GM18507 (cell line): ENCODE measurements around the gene CAV1.

Source experiments
- DNase-seq: peaks from one replicate; pipeline ENCODE4 v3.0.0; 2011; ENCODE audit warnings: low read depth; ENCODE audit not compliant: insufficient read length; ENCODE audit errors: extremely low spot score
- FAIRE-seq: peaks from 2 replicates; lab custom pipeline; 2011; peaks lifted over from hg19 to GRCh38; lab: Jason Lieb, UNC

CAV1 gene

GRCh38 chr7:116527521-116527920, 2.7 kb downstream of the CAV1 start:
- FAIRE-seq: no peak
- DNase-seq: no peak

DNA sequence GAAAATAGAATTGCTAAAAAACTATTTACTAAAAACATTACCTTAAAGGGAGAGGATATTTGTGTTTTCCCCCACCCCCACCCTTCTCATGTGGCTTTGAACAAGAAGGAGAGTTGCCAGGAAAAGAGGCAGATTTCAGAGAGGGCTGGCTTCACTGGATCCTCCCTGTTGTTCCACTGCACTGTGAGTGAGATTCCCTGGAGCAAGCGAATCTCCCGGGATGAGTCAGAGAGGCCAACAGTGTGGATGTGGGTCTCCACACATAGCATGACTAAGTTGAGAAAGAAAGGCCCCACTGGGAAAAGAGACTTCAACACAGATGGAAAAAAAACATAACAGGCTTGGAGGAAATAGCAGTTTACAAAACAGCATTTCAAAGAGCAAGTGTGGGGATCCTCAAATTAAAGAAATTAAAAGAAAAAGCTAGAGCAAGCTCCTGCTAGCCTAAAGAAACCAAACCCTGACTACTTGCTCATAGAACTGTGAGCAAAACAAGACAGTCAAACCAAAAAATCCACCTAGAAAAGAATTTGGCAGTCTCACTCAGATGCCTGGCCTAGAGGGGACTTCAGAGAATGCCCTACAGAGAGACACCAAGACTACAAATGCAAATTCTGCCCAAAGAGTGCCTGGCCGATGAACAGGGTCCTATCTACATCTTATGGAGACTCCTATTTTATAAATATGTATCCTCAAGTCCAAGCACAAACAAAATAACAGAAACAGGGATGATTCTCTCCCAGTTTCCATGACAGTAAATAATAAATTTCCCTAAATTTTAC, 3.4 kb downstream of the CAV1 start:
- DNase-seq: no peak
- FAIRE-seq: no peak

GRCh38 chr7:116529250-116529649, 4.4 kb downstream of the CAV1 start:
- no peak for FAIRE-seq
- DNase-seq: no peak

DNA sequence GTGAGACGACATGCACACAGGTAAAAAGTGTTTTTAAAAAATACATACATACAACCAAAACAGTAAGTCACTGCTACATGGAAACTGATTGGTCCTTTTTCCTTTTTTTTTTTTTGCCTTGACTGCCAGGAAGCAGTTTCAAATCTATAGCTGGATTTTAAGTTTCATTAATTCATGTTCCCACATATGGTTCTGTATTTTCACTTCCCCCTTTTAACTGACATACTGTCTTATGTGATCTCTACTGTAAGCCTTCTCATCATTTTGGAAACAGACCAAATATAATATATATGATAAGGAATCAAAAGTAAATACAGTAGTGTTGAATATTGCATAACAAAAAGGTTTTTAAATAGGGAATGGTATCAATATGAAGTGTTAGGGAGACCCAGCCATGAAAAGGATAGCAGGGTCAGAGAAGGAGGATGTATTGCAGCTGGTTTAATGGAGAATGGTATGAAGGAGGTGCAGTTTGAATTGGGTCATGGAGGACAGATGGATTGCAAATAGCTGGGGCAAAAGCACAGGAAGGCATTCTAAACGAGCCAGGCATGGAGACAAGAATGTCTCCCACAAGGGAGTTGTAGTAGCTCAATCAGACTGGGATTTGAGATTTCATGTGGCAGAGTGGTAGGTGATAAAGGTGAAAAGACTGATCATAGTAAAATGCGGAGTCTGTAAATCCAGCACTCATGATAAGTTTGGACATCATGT, 5.4 kb downstream of the CAV1 start:
- DNase-seq: no peak
- no peak for FAIRE-seq

GRCh38 chr7:116532102-116532688, 7.4 kb downstream of the CAV1 start:
- FAIRE-seq (no peak), DNase-seq (no peak)

DNA sequence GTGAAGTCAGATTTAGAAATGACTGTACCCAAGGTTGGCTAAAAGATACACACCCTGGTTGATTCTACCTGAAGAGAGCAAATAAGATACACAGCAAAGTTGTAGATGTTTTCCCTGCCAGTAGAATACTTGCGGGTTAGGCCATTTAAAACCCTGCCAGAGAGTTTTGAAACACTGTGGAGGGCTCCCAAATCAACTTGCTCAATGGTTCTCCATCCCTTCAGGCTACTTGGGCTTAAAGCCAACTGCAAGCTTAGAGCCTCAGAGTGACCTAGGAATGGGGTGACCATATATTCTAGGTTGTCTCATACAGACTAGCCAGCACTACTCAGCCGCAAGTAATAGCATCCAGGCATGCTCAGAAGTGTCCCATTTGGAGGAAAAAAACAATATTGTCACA, 10.0 kb downstream of the CAV1 start:
- FAIRE-seq (no peak), DNase-seq (no peak)

DNA sequence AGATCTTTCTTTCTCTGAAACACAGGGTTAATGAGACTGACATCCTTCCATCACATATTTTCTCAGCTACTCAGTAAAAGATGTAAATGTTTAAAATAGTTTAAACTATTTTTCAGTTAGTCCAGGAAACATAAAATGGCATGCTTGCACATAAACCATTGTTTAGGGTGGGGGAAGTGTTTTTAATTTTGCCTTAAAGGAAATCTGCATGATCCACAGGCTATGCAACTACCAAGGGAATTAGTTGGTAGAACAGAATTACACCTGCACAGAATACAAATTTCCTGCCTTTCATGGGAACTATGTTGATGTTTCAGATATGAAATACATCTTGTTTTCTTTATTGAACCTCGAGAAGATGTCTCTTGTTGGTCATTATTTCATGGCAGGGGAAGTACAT, 10.6 kb downstream of the CAV1 start:
- FAIRE-seq (no peak), DNase-seq (no peak)

- FAIRE-seq (no peak), DNase-seq (no peak)
Measured at GRCh38 chr7:116538138-116538537, 13.3 kb downstream of the CAV1 start.

DNA sequence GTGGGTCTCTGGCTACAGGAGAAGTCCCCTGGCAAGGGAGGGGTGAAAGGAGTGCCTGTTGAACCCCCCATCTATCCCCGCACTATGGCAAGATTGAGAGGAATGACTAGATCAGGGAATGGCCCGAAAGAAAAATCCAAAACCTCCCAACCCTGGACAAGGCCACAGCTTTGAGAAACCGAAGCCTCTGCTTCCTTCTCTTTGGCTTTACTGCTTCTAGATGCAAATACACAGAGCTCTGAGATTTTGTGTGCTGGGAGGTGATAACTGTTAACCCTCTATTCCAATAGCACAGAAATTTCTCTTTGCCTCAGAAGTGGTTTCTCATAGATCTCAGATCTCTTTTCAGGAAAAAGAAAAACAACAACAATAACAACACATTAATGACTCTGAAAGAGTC, 15.0 kb downstream of the CAV1 start:
- DNase-seq (no peak), FAIRE-seq (no peak)

GRCh38 chr7:116540743-116541142, 15.9 kb downstream of the CAV1 start:
- FAIRE-seq: no peak
- DNase-seq: no peak

DNA sequence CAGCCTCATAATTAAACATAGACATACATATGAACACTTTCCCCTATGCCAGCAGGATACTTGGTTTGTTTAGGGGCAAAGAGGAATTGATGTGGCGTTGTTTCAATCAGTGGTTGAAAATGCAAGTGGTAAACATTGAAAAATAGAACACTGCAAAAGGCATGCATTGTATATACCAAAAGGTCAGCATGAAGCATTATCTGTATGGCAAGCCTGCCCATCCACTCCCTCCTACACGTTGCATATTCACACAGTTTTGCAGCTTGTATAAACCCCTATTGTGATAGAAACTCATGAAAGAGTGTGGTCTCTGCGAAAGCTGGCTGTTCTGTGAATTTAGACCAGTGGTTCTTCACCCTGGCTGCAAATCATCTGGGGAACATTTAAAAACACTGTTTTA, 17.1 kb downstream of the CAV1 start:
- DNase-seq: no peak
- FAIRE-seq: no peak

DNA sequence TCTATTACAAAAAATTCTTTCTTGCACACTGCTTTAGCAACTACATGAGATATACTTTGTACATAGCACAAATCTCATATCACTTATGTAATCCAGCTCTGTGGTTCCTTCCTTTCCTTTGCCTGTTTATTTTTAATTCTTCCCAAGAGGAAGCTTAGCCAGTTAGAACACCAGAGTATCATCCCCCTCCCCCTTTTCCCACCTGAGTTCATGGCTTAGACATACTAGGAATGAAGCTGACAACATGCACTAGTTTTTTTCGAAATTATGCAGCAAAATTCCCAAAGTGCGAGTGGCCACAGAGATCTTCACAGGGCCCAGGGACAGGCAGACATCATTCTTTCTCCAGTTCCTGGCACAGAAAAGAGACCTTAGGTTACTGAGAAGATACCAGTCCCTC, 17.8 kb downstream of the CAV1 start:
- FAIRE-seq (no peak), DNase-seq (no peak)

DNA sequence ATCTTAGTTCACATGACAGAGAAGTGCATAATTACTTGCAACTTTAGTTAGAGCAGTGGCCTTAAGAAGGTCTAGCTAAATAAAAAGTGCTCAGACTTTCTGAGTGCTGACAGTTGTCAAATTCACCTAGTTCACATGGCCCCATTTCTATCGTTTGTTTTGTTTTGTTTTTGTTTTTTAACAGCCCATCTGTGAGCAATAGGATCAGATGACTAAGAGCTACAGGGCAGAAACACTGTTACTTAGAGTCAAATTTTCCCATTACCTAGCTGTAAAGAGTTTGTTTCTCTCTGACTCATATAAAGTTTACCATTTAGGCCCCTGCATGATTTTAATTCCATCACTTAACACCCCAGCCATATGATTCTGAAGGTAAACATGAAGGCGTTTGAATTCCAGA, 18.8 kb downstream of the CAV1 start:
- FAIRE-seq (no peak), DNase-seq (no peak)

DNA sequence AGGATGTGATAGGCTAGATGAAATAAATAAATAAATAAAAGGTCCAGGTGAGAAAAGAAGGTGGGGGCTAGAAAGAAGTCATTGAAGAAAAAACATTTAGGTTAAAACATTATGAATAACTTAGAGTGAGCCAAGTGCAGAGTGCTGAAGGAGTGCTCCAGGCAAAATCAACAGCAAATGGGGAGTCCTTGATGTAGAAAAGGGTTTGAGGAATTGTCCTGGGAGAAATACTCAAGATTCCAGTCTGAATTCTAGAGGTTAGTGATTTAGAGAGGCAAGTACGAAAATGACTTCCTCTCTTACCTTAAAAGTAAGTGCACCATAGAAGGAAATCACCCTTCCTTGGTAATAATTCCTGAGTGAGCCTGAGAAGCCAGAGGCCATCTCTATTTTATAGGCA, 19.7 kb downstream of the CAV1 start:
- FAIRE-seq: no peak
- DNase-seq: no peak

- FAIRE-seq: no peak
Measured at GRCh38 chr7:116545411-116545993, 20.7 kb downstream of the CAV1 start.

DNA sequence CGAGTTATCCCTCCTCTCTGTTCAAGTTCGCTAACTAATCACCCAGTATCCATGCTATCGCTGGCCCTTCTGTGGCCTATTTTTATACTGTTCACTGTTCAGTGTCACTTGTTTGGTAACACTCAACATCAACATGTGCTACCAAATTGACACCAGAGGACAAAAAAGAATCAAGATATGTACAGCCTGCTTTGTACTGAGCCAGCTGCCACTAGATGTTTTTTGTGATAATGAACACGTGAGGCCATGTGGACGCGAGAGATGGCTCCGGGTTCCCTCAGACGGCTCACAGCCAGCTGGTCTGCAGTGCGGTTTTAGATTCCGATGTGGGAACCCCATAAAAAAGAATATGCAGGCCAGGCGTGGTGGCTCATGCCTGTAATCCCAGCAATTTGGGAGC, 21.2 kb downstream of the CAV1 start:
- no peak for FAIRE-seq
- DNase-seq: no peak

More at GRCh38 chr7:116545411-116545993, 20.7 kb downstream of the CAV1 start:
- DNase-seq: no peak

DNA sequence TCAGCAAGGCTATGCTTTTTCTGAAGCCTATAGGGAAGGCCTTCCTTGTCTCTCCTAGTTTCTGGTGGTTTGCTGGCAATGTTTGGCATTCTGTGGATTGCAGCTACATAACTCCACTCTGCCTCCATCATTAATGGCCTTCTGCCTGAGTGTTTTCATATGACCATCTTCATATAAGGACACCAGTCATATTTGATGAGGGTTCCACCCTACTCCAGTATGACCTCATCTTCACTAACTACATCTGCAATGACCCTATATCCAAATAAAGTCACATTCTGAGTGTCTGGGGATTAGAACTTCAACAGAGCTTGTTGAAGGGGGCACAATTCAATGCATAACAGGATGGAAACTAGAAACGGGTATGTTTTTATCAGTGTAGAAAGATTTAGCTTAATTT, 22.1 kb downstream of the CAV1 start:
- no peak for FAIRE-seq
- no peak for DNase-seq

DNA sequence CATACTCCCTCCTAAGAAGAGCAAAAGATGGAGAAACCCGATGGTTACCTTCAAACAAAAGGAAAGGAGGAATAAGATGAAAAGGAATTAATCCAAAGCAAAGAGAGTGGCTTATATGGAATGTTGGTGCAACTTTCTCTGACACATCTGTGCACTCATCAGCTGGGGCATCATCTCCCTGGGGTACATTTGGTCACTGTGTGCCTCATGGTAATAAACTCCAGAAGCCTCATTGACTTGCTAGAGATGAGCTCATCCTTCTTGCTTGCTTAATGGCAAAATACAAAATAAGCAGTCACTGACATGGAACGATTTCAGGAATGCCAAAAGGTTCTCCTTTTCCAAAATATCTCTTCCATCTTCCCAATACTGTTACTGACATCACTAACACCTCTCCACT, 22.5 kb downstream of the CAV1 start:
- FAIRE-seq (no peak), DNase-seq (no peak)

DNA sequence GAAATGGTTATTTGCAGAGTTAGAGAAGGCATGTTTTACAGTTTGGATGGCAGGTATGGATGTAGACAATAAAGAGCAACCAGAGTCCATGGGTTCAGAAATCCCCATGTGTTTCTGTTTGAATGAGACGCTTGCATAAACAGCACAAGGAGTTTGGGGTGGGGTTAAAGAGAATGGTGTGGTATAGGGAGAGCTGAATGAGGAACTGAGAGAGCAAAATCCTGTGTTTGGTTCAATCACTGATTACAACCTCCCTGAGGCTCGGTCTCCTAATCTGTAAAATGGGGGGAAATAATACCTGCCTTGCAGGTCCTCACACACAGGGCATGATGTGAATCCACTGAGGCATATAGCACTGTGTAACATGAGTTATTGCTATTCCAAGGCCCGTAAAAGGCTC, 23.7 kb downstream of the CAV1 start:
- peak; percentile 74 for FAIRE-seq

DNA sequence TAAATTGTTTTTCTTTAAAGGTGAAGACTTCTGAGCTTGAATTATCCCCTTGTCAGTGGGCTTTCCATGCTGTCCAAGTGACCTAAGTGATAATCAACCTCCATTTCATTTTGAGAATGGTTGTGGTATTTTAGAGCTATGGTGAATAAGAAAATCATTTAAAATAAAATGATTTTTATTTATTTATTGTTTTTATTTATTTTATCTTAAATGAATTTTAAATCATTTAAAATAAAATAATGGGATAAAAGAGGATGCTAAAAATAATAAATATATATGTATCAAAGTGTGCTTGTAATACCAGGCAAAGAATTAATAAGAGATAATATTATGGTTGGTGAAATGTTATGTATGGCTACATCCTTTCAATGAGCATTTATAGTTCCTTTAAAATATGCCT, 24.5 kb downstream of the CAV1 start:
- FAIRE-seq: no peak

More for the DNA sequence above, 23.7 kb downstream of the CAV1 start:
- DNase-seq: no peak

More for the DNA sequence above, 24.5 kb downstream of the CAV1 start:
- DNase-seq: no peak
